HepG2 (cell line): ENCODE measurements around the gene DCAF6. TPM values are rescaled to one million over a fixed set of nuclear protein-coding genes. Genes with fewer than 3 reads are reported as not detected.

Experiments
- ATAC-seq: fragments of 200-7000 bp; cut with Tn5 transposase; 3 replicates; pipeline ENCODE4 v1.9.1; 2020; ENCODE audit warnings: mild to moderate bottlenecking, moderate library complexity
- BruUV-seq: library from RNA; stranded (reverse); fragments of 400-500 nt; replicated peaks from 2 replicates; lab custom pipeline; 2021; lab: Mats Ljungman, UMichigan
- CTCF ChIA-PET: fragments of 300-600 bp; formaldehyde crosslinking; extraction: SDS; loops from one replicate; lab custom pipeline; 2021; ENCODE audit warnings: low total read pairs, inconsistent platforms, low intra/inter-chr PET ratio; lab: Yijun Ruan, JAX
- POLR2A ChIA-PET: fragments of 350-600 bp; sonication (Branson Sonifier 250); formaldehyde crosslinking; loops from one replicate; lab custom pipeline; 2020; ENCODE audit warnings: antibody characterized with exemption, inconsistent platforms; lab: Yijun Ruan, JAX
- DNase-seq: peaks from one replicate; pipeline ENCODE4 v3.0.0-alpha.2; 2015; ENCODE audit warnings: low spot score
- FAIRE-seq: peaks from 3 replicates; lab custom pipeline; 2011; peaks lifted over from hg19 to GRCh38; lab: Jason Lieb, UNC
- H2AFZ ChIP-seq: one replicate; pipeline ENCODE4 v1.6.1; 2011; ENCODE audit warnings: low read length, inconsistent platforms
- H3K27ac ChIP-seq: fragments of 300-600 bp; 3 replicates; pipeline ENCODE4 v1.8.0; 2011; ENCODE audit warnings: mixed run types, mild to moderate bottlenecking, mixed read lengths, low read length, inconsistent platforms; ENCODE audit not compliant: insufficient read depth; ENCODE audit errors: extremely low read length
- H3K27me3 ChIP-seq, 2 experiments: fragments of 200-600 bp in 1 of 2; 2 replicates in 1 of 2; 3 replicates in 1 of 2; pipeline versions ENCODE4 v1.6.0 to v1.8.0; 2011; ENCODE audit warnings: low read length in 2 of 2, mild to moderate bottlenecking in 2 of 2, moderate library complexity in 2 of 2, inconsistent platforms in 1 of 2; ENCODE audit not compliant: insufficient read depth in 2 of 2, control insufficient read depth in 1 of 2
- H3K36me3 ChIP-seq, 2 experiments: fragments of 200-600 bp in 1 of 2; replicated peaks in 1 of 2; 2 replicates in 1 of 2; 3 replicates in 1 of 2; pipeline versions ENCODE4 v1.5.1 to v1.8.0; 2011; ENCODE audit warnings: low read length in 2 of 2, inconsistent platforms in 1 of 2; ENCODE audit not compliant: insufficient read depth in 2 of 2, control insufficient read depth in 1 of 2
- H3K4me1 ChIP-seq: 2 replicates; pipeline ENCODE4 v1.5.1; 2012; ENCODE audit warnings: low read length, inconsistent platforms; ENCODE audit not compliant: insufficient read depth
- H3K4me2 ChIP-seq: 2 replicates; pipeline ENCODE4 v1.6.0; 2011; ENCODE audit warnings: low read depth, low read length, inconsistent platforms
- H3K4me3 ChIP-seq, 3 experiments: fragments of 200-600 bp in 1 of 3; sonication (generic), shearing (Covaris generic) in 1 of 3; replicated peaks in 1 of 3; 2 replicates each; pipeline ENCODE4 v1.5.1; 2011 to 2016; ENCODE audit warnings: low read length in 3 of 3, inconsistent platforms in 2 of 3, low read depth in 2 of 3, mild to moderate bottlenecking in 2 of 3, control low read depth in 1 of 3, mixed read lengths in 1 of 3; ENCODE audit not compliant: insufficient read depth in 1 of 3
- H3K79me2 ChIP-seq: one replicate; pipeline ENCODE4 v1.6.1; 2011; ENCODE audit warnings: low read length, inconsistent platforms; ENCODE audit not compliant: insufficient read depth
- H3K9ac ChIP-seq: 2 replicates; pipeline ENCODE4 v1.6.0; 2011; ENCODE audit warnings: mild to moderate bottlenecking, low read depth, low read length, inconsistent platforms; ENCODE audit not compliant: insufficient read depth
- H3K9me3 ChIP-seq: 2 replicates; pipeline ENCODE4 v1.5.1; 2012; ENCODE audit warnings: mild to moderate bottlenecking, low read length
- H4K20me1 ChIP-seq: 2 replicates; pipeline ENCODE4 v1.6.0; 2011; ENCODE audit warnings: inconsistent platforms, mild to moderate bottlenecking, low read length, moderate library complexity; ENCODE audit not compliant: insufficient read depth
- FOXO4 ChIP-seq: sonication (generic); formaldehyde crosslinking; conservative IDR thresholded peaks from 2 replicates; pipeline ENCODE4 v1.8.1; 2023; ENCODE audit warnings: missing genetic modification reagents
- KDM2A ChIP-seq: sonication (generic); formaldehyde crosslinking; IDR thresholded peaks from 2 replicates; pipeline ENCODE4 v1.4.0; 2020; ENCODE audit warnings: low read depth, missing genetic modification reagents, borderline replicate concordance
- NCOA1 ChIP-seq: sonication (generic); formaldehyde crosslinking; IDR thresholded peaks from 2 replicates; pipeline ENCODE4 v1.9.0; 2021; ENCODE audit warnings: missing genetic modification reagents
- SP1 ChIP-seq, 2 experiments: fragments of 450-650 bp in 1 of 2; sonication (generic) in 1 of 2; formaldehyde crosslinking in 1 of 2; IDR thresholded peaks; 2 replicates each; pipeline versions ENCODE4 v1.4.0 to v1.6.1; 2016 to 2020; ENCODE audit warnings: missing genetic modification reagents in 1 of 2
- SP140L ChIP-seq: sonication (generic); formaldehyde crosslinking; IDR thresholded peaks from 2 replicates; pipeline ENCODE4 v1.4.0; 2020; ENCODE audit warnings: missing genetic modification reagents, borderline replicate concordance
- TARDBP ChIP-seq: sonication (generic); formaldehyde crosslinking; IDR thresholded peaks from 2 replicates; pipeline ENCODE4 v1.8.0; 2022; ENCODE audit warnings: mild to moderate bottlenecking, missing genetic modification reagents
- ZBTB38 ChIP-seq: sonication (generic); formaldehyde crosslinking; IDR thresholded peaks from 2 replicates; pipeline ENCODE4 v1.5.1; 2020; ENCODE audit warnings: mild to moderate bottlenecking, missing genetic modification reagents
- ZNF343 ChIP-seq: sonication (generic); formaldehyde crosslinking; IDR thresholded peaks from 2 replicates; pipeline ENCODE4 v1.4.0; 2020; ENCODE audit warnings: mild to moderate bottlenecking, missing genetic modification reagents
- ZNF652 ChIP-seq: IDR thresholded peaks from 2 replicates; pipeline ENCODE4 v1.6.1; 2016; ENCODE audit warnings: low read depth, borderline replicate concordance
- ZNF782 ChIP-seq: sonication (generic); formaldehyde crosslinking; IDR thresholded peaks from 2 replicates; pipeline ENCODE4 v1.4.0; 2020; ENCODE audit warnings: missing genetic modification reagents, mild to moderate bottlenecking, borderline replicate concordance
- WGBS: methylation state at CpG from one replicate; pipeline ENCODE4 v1.1.6; 2017; ENCODE audit warnings: low lambda C conversion rate; 5-methylcytosine and 5-hydroxymethylcytosine counted together
- in situ Hi-C: cut with HindIII; loops from 2 replicates; pipeline ENCODE4 v1.10.0; 2017; ENCODE audit warnings: low pct_unique_long_range_greater_than_20kb; ENCODE audit not compliant: extremely low pct_ligation_motif_present
- intact Hi-C: fragments of 100-400 bp; cut with micrococcal nuclease; formaldehyde crosslinking; loops from one replicate; pipeline ENCODE4 v1.10.0; 2022; ENCODE audit not compliant: unreplicated experiment
- polyA plus RNA-seq, 8 experiments: library from polyadenylated mRNA; depleted of rRNA in 3 of 8; stranded (reverse) in 7 of 8; unstranded in 1 of 8; fragments of >200 nt; fragmentation: Illumina TruSeq in 4 of 8; extraction: Trizol in 4 of 8; gene quantifications; 2 replicates each; pipeline versions ENCODE4 v1.2.1 to v1.2.3, GENCODE V29; 2011 to 2016; ENCODE audit warnings: low read depth in 4 of 8, missing spikeins in 1 of 8, mixed read lengths in 1 of 8; ENCODE audit not compliant: insufficient read depth in 1 of 8
- total RNA-seq, 5 experiments: library from RNA; depleted of rRNA; stranded (reverse); fragments of >200 nt; fragmentation: Illumina TruSeq; extraction: Trizol; gene quantifications; 2 replicates each; pipeline ENCODE4 v1.2.3, GENCODE V29; 2016; ENCODE audit warnings: low read depth in 1 of 5

DCAF6 gene
- total and polyA plus RNA-seq, 2 of the 13 experiments (the other 11 are each of a cell fraction or from before 2014, with no cell fraction given), result 24.7 to 33.7 TPM

GRCh38 chr1:168105846-168106245, 169.4 kb downstream of the DCAF6 start:
- WGBS, result 62% methylated on average over 6 of the region's 6 CpGs
- FAIRE-seq (peak; percentile 46), ATAC-seq (peak; percentile 62), DNase-seq (no peak)
- Histone ChIP-seq H3K36me3 (no peaks in the 10 kb centered on the region), H3K9me3 (no peaks in the 10 kb centered on the region), H4K20me1 (no peaks in the 10 kb centered on the region), H3K79me2 (no peaks in the 10 kb centered on the region), H3K4me1 (peaks cover 45% of the 10 kb centered on the region), H3K4me3 (peak overlapping the region; percentile 22 to 47 (median 32); a peak in 4 of 6 replicates), H3K9ac (0 out of 2 replicates have a peak overlapping the region, but pooled peaks have one; percentile 0), H3K27ac (peak overlapping the region; percentile 46), H3K4me2 (peak overlapping the region; percentile 79), H3K27me3 (no peaks in the 10 kb centered on the region), H2AFZ (no peak overlapping the region)
- CTCF ChIA-PET, result no interaction called here
- in situ Hi-C loops, result no loop called here
- TF ChIP-seq TARDBP (CRISPR knock-in tag) (no peak), ZNF343 (no peak), NCOA1 (0 out of 2 replicates have a peak, but pooled peaks have one; percentile 14), FOXO4 (CRISPR knock-in tag) (0 out of 2 replicates have a peak, but pooled peaks have one; percentile 22), ZNF782 (CRISPR knock-in tag) (no peak), ZNF652 (CRISPR knock-in tag) (peak; percentile 85), SP140L (CRISPR knock-in tag) (no peak), ZBTB38 (peak; percentile 24; the same call in 1 of the 2 replicates), SP1 (IDR thresholded peaks at IDR 0.05) (no peak), SP1 (CRISPR knock-in tag; IDR thresholded peaks at IDR 0.05) (no peak), KDM2A (CRISPR knock-in tag) (no peak)
- POLR2A ChIA-PET, result interaction anchor here (1.2 kb wide), 1 partner anchor 12 kb away, joined by 3 read pairs; no protein-coding TSS in a partner anchor
- BruUV-seq, result no TSS peak
- intact Hi-C loops, result no loop called here
